Colon (tissue), 2 donors: Measurements from ENCODE around the gene FOXP1.

ENCODE experiments used
- FAIRE-seq: peaks from 2 replicates; lab custom pipeline; 2012; peaks lifted over from hg19 to GRCh38; lab: Jason Lieb, UNC
- donor health status: control.
- donor health status: control.

FOXP1 gene

DNA sequence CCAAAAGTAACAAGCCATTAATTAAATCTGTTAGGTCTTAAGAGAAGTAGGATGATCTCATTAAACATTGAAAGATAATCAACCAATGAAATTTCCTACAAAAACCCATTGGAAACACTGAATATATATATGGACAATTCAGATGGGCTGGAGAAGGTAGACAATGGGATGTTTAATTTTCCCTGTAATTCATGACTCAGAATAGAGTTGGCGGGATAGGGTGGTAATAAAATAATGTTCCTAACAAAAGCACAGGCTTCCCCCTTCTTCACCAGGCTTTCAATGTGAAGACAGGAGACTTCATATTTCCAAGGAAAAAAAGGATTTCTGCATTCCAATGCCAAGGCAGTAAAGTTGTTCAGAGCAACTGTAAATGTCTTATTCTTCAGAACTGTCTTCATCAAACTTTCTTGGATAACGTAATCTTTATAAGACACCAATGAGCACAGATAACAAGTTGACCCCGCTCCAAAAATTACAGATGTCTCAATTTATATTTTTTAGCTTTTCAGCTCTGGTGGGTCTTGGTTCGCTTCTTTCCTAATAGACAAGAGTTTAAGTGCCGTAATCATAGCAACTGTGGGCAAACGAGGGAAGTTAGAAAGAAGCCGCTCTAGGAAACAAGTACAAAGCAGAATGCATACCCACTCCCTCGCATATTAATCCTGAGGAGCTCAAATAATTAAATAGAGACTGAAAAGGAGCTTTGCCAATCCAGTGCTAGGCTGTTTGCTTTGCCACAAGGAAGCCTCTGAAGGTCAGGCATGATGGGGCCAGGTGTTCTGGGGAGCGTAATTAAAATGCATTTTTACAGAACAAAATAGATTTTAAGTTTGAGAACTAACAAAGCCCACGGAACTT, 377.0 kb downstream of the FOXP1 start:
- FAIRE-seq, result no peak

DNA sequence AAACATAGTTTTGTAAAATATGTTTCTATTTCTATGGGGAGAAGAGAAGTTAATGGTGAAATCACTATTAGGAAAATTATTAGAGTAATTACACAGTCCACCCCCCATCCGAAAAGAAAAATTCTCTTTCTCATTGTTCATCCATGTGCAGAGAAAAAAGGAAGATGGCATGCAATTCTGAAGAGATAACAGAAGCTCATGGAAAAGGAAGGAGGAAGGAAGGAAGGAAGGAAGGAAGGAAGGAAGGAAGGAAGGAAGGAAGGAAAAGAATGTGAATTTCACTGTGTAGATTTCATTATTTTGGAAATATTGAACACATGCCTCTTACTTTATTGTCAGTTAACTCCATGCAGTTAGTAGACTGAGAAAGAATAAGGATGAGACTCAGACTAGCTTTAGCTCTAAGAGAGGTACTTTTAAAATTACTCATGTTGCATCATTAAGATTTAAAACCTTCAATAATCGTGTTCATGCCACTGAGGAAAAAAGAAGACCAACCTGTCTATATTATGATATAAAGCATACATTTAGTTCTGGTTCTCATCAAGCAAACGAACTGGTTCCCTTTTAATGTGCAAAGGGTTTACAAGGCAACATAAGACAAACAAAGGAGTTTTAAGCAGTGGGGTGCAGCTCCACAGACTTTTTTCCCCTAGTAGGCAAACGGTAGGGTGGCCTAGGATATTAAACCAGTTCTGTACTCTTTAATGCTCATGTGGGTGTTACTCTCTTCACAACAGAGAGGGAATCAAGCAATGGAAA, 379.6 kb downstream of the FOXP1 start:
- no peak for FAIRE-seq

DNA sequence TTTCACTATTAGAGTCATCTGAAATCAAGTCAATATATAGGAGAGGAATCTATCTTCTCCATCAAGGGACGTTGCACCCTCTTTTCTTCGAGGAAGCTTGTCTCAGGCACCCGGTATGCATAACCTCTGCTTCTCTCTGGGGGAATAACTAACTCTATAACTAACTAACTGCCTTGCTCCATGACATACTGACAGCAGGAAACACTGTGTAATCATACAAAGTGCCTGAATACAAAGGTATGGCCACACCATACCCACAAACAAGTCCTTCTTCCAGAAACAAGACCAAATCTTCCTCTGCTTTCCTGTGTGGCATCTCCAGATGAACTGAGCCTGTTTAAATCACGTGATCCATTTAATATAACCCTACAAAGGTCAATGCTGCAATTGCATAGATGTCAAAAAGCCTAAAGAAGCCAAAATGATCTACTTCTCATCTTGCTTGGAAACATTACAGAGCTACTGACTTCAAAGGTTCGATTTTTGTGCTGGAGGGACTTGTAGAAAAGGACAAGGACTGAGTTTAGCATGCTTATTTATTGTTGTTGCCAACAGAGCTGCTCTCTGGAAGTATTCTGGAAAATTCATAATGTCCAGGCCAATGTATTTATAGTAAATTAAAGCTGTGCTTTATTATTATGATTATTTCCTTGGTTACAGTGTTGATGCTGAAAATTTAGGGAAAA, 380.5 kb downstream of the FOXP1 start:
- FAIRE-seq, result no peak

DNA sequence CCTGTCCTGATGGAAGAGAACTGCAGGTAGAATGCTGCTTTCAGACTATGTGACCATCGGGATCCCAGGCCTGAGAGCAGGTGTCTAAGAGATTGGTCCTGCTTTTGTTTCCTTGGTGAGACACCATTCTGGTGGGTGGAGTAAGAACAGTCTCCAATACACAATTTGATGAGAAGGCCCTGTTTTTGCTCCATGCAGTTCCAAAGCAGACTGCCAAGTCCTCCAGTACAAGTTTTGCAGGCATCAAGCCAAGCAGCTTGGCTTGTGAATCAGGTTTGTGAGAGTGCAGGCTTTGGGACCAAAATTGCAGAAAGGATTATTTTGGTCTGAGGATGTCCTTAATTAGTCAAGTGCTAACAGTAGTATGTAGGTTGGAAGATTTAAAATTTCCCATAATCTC, 381.6 kb downstream of the FOXP1 start:
- no peak for FAIRE-seq

DNA sequence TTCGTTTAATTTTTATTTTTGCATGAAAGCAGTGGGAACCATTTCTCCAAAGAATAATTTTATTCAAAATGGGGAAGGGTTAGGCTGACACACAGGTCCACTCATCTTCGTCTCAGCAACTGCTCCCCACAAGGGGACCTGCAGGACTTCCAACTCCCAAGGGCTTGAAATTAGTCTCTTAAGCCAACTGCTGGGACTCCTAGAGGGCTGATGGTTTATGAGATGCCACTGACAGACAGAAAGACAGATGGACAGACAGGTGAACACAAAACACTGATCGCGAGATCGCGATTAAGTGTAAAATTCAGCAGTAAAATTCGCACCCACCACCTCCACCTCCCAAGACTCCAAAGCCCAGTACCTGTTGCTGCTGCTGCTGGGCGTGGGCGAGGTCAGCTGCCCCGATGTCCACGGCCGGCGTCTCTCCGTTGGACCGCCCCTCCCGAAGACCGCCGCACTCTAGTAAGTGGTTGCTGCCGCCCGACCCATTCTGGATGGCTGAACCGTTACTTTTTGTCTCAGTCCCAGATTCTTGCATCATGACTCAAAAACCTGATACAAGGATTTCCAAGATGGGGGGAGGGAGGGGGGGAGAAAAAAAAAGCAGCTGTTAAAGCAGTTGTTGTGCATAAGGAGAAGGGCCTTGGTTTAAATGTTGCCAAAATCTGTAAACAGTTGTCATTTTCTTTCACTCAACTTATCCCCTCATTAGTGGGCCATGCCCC, 385.5 kb downstream of the FOXP1 start:
- FAIRE-seq, result no peak

DNA sequence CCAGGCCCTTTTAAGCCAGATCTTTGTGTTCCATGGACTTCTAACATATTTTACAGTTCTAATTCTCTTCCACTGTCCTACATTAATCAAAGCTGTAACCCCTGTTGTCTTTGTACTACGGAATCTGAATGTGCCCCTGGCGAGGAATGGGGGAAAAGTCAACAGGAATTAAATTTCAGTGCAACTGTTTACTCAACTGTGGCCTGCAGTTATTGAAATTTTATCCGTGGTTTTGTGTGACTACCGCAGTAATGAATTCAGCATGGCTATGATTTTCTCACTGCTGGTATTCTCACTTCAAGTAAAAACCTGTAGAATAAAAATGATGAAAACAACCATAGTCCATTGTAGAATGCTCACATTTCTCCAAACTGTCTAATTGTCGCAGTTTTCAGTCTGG, 388.0 kb downstream of the FOXP1 start:
- no peak for FAIRE-seq

DNA sequence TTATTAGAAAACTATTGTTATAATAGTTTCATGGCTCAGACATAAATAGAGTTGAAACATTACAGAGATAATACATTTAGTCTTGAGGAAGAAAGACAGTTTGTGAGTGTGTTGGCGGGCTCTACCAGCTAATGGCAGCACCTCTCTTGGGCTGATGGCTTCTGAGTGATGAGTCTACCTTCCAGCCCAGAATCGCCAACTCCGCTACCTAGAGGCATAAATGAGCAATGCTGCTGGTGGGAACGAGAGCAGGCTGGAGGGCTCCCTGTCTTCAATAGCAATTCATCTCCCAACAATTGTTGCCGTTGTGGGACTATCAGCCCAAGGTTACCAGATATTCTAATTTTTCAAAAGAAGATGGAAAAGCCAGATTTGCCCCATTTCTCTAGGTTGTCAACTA, 388.7 kb downstream of the FOXP1 start:
- FAIRE-seq, result no peak

DNA sequence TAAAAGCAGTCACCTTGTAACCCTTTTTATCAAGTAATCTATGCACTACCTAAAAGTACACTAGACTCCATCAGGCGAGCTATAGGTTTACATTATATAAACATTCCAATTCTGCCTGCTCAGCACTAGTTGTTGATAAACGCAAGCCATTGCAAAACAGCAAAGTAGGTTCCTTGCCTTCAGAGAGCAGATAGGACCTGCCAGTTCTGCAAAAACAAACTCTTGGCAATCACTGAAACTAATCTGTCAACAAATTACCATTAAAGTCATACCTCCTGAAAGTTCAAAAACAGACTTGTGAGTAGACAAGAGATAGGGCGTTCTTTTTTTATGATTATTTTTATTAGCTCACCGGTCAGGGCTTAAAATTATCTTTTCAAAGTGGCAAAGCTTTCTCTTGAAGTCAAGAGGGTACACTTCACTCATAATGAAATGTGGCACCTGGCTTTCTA, 392.5 kb downstream of the FOXP1 start:
- FAIRE-seq, result no peak

DNA sequence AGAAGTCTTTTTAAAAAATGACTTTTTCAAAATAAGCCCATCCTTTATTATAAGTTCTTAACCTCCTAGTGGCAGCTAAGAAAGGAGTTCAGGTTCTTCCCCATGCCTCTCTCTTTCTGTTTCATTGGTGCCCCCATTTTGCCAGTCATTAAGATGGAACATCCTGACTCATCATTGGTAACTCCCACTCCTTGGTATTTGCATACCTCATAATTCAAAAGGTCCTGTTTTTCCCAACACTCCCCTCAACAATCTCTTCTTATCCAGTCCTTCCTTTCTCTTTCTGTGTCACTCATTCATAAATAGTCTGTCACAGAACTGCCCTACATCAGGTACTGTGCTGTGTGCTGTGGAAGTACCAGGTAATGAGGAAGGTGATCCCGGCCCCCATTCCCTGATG, 394.0 kb downstream of the FOXP1 start:
- no peak for FAIRE-seq

DNA sequence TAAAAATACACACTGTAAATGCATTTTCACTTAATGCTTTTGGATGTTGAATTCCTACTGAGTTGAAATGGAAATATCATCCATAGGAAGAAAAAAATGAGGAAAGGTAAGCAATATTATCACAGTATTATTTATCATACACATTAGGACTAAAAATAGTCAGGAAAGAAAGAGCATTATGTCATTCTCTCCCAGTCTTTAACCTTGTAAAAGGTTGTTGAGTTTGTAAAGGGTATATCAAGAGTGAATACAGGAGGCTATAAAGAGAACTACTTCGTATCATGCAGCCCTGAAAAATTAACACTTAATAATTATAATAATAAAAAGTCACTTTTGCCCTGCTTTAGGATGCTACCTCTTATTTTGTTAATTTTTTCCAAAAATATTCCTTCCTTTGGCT, 395.8 kb downstream of the FOXP1 start:
- FAIRE-seq, result no peak

DNA sequence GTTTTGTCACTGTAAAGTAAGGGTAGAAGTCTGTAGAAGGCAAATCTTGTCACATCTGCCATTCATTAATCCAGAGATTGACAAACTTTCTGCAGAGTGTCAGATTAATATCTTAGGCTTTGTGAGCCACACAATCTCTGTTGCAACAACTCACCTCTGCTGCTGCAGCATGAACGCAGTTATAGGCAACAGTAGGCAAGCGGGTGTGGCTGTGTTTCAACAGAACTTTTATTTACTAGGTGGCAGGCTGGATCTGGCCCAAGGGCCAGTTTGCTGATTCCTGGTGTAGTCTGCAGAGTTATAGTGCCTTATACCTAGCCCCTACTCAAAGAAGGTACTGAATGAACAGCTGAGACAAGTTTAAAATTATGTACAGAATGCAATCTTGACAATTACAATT, 396.7 kb downstream of the FOXP1 start:
- no peak for FAIRE-seq

DNA sequence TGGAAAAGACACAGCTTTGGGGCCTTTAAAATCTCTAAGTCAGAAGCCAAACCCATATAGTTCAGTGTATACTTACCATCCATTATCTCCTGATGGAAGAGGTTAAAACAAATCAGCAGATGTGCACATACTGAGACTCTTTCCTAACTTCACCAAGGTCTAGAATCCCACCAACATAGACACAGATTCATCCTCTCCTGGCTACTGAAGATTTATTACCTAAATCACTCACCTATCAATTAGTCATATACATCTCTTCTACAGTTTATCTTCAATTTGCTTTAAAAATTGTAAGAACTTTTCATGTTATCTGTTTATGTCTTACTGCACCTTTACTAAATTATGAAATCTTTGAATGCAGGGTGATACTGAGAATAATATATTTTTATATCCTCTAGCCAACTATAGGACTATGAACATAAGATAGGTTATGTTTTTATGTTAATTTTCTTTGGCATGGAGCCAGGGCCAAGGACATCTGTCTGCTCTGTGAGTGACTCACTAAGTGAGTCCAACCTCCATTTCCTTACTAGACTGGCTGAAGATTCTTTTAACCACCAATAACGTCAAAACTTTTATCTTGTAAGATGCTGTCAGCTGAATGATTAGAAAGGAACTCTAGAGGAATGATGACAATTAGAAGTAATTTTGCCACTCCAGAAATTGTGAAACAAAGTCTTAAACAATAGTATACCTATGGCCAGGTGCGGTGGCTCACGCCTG, 397.6 kb downstream of the FOXP1 start:
- peak; percentile 28 for FAIRE-seq

DNA sequence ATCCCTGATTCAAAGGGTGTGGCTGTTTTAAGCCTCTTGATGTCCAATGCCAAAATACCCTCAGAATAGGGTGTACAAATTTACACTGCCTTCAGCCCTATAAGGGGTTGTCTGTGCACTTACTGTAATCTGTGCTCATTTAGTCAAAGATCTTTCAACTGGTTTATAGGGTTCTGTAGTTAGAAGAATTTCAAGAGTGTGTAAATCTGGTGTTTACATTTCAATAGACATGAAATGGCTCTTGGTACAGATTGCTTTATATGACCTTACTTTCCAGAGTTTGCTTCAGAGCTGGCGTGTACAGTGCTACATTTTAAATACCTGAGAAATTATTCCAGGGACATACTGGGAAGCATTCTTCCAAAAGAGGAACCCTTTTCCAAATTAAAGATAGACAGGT, 399.3 kb downstream of the FOXP1 start:
- FAIRE-seq, result no peak

DNA sequence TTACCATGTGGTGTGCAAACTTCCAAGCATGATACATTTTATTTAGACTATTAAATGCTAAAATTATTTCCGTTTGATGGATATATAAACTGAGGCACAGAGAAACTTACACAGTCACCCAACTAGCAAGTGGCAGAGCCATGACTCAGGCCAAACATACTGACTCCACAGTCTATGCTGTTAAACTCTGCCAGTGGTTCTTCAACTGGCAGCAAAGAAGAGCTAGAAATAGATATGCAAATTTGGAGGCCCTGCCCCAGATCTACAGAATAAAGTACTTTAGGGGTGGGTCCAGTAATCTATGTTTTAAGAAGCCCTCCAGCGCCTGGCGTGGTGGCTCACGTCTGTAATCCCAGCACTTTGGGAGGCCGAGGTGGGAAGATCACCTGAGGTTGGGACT, 400.0 kb downstream of the FOXP1 start:
- FAIRE-seq, result no peak

DNA sequence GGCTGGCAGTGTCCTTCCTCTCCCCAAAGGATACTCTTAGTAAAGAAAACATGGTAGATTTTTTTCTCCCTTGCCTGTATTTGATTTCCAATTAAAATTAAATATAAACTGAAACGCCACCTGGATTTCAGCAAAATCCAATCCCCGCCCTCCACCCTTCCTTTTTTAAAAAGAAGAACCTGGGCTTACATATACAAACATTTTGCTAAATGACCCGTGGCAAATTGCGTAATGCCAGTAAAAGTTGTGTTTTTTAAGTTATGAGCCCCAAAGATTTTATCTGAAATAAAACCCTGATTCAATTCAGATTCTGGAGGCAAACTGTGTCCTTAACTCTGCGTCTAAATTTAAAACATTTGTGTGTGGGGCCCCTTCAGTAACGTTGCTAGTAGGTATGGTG, 403.0 kb downstream of the FOXP1 start:
- no peak for FAIRE-seq

DNA sequence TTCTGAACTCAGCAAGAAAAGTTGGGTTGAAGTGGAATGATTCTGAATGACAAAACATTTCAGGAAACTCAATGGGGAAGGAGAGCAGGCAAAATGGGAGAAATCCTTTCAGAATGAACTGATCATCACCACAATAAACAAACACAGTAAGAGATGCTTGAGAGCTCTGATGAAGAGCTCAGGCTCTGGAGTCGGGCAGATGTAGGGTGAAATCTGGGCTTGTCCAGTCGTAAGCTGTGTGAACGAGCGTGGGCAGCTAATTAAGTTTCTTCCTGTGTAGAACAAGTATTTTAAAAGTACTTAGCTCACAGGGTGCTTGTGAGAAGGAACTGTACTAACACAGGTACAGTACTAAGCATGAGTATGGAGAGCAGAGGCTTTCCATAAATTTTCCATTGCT, 406.2 kb downstream of the FOXP1 start:
- FAIRE-seq, result no peak

DNA sequence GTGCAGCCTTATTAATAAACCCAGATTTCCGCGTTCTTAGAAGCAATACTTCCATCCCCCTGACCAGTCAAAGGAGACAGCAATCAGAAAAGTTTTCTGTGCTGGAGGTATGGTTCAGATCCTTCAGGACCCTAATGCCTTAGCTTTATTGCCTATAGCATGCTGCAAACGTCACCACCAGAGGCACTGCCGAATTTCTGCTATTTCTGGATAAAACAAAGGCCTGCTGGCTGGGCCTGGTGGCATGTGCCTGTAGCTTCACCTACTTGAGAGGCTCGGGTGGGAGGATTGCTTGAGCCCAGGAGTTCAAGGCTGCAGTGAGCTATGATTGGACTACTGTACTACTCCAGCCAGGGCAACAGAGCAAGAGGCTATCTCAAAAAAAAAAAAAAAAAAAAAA, 407.2 kb downstream of the FOXP1 start:
- FAIRE-seq, result no peak

DNA sequence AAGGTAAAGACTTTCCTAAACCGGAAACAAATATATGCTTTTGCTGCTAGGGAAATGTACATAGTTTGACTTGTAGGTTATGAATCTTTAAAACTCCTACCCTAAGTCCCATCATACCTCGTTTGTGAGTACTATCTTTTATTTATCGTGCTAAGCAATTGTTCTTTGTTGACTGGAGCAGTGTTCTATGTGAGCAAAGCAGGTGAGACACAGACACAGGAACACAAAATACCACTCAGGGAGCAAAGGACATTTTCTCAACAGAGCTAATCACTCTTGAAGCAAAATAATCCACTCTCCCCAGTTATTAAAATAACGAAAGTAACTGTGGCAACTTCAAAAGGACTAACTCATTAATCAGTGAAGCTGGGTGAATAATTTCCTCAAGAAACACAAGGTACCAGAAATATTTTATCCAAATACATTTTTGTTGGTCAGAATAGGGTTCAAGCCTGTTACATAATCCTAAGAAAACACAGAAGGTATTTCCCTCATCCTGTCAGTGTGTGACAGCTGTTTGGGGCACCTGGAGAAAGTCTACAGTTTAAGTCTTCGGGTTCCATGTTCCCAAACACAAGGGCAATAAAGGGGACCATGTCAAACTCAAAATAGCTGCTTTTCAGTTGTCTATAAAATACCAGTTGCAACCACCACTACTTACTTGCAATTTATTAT, 407.7 kb downstream of the FOXP1 start:
- FAIRE-seq, result no peak

DNA sequence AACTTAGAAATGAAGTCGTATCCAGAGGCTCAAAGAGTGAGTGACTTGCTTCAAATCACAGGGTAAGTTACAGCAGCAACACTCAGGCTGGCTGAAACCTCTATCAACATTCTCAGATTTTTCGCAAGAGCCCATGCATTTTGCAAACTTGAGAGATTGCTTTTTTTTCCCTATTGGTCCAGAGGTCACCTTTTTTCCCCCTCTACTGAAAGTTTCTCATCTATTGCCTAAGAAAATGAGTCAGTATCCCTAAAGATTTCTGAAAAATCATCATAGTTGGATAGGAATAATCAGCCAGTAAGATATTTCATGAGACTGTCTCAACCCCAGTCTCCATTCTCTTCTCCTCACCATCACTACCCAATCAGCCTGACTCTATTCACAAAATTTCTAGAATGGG, 410.6 kb downstream of the FOXP1 start:
- FAIRE-seq, result no peak

DNA sequence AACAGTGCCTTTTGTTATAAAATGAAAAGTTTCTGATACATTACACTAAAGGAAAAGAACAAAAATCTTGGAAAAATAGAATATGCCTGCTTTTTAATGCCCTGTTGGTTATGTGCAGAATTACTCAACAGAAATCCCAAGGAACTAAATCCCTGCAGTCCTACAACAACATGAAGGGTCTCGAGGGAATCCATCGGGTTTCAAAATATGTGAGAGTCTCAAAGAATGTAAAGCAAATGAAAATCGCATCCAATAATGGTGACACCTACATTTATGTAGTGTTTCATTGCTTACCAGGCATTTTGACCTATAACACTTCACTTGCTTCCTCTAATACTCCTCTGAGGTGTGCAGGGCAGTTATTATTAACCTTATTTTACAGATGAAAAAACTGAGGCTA, 411.3 kb downstream of the FOXP1 start:
- no peak for FAIRE-seq

DNA sequence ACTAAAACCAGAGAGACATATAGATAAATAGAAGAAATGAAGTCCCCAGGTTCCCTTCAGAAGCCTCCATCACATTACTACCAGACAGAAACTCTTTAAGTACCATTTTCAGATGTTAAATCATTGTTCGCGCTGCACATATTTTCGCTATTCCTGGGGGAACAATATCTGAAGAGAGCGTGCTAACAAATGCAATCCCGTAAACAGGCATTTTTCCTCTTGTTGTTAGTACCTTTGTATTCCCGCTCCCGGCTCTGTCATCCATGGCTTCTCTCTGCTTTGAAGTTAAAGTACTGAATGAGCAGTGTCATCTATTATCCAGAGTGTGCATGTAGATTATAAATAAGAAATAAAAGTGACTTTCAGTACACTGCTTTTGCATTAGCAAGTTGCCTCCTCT, 412.3 kb downstream of the FOXP1 start:
- no peak for FAIRE-seq
